K562 (cell line): Measurements from ENCODE around the gene INMT. TPM values are rescaled to one million over a fixed set of nuclear protein-coding genes. Genes with fewer than 3 reads are reported as not detected.
A peak's percentile ranks its signal among the peaks of the same experiment; 100 is the strongest.

Experiments
- ATAC-seq: fragments of 200-7000 bp; cut with Tn5 transposase; 3 replicates; pipeline ENCODE4 v1.9.1; 2020; ENCODE audit warnings: moderate library complexity
- BruUV-seq: library from RNA; stranded (reverse); fragments of 400-500 nt; replicated peaks from 2 replicates; lab custom pipeline; 2021; lab: Mats Ljungman, UMichigan
- CTCF ChIA-PET: fragments of 300-600 bp; formaldehyde crosslinking; extraction: SDS; loops from one replicate; lab custom pipeline; 2021; ENCODE audit warnings: low intra/inter-chr PET ratio; lab: Yijun Ruan, JAX
- POLR2A ChIA-PET: fragments of 300-600, 350-650 bp; sonication (Branson Sonifier 250); formaldehyde crosslinking; extraction: SDS; loops from one replicate; lab custom pipeline; 2021; ENCODE audit warnings: antibody characterized with exemption, inconsistent platforms; lab: Yijun Ruan, JAX
- DNase-seq, 4 experiments: peaks; one replicate each; pipeline versions ENCODE4 v3.0.0 to v3.0.0-alpha.2; 2011 to 2018; ENCODE audit warnings: low spot score in 3 of 4, mixed read lengths in 3 of 4; ENCODE audit errors: extremely low read depth in 1 of 4
- FAIRE-seq: peaks from 2 replicates; lab custom pipeline; 2011; peaks lifted over from hg19 to GRCh38; lab: Jason Lieb, UNC
- H2AFZ ChIP-seq: 2 replicates; pipeline ENCODE4 v1.6.0; 2011; ENCODE audit warnings: low read depth, low read length, control low read depth, inconsistent platforms
- H3K27ac ChIP-seq: fragments of 200-600 bp; 3 replicates; pipeline ENCODE4 v1.8.0; 2011; ENCODE audit warnings: low read depth, mild to moderate bottlenecking, control low read depth, inconsistent platforms, low read length, moderate library complexity, mixed read lengths; ENCODE audit errors: extremely low read depth
- H3K27me3 ChIP-seq, 2 experiments: fragments of 300-600 bp in 1 of 2; 2 replicates in 1 of 2; 3 replicates in 1 of 2; pipeline versions ENCODE4 v1.6.0 to v1.8.0; 2011; ENCODE audit warnings: inconsistent platforms in 2 of 2, low read length in 2 of 2, mild to moderate bottlenecking in 1 of 2, mixed read lengths in 1 of 2, moderate library complexity in 1 of 2; ENCODE audit not compliant: control insufficient read depth in 2 of 2, insufficient read depth in 2 of 2
- H3K36me3 ChIP-seq: fragments of 300-600 bp; 3 replicates; pipeline ENCODE4 v1.8.0; 2011; ENCODE audit warnings: mild to moderate bottlenecking, low read length, inconsistent platforms; ENCODE audit not compliant: control insufficient read depth, insufficient read depth
- H3K4me1 ChIP-seq, 2 experiments: fragments of 200-600 bp in 1 of 2; replicated peaks in 1 of 2; 2 replicates in 1 of 2; 3 replicates in 1 of 2; pipeline versions ENCODE4 v1.5.1 to v1.8.0; 2011; ENCODE audit warnings: inconsistent platforms in 2 of 2, low read length in 2 of 2, mild to moderate bottlenecking in 1 of 2, mixed read lengths in 1 of 2, moderate library complexity in 1 of 2; ENCODE audit not compliant: control insufficient read depth in 2 of 2, insufficient read depth in 2 of 2
- H3K4me2 ChIP-seq: 2 replicates; pipeline ENCODE4 v1.6.1; 2011; ENCODE audit warnings: low read length, control low read depth, inconsistent platforms, mixed read lengths; ENCODE audit not compliant: insufficient read depth
- H3K4me3 ChIP-seq: fragments of 200-600 bp; sonication (generic), shearing (Covaris generic); 2 replicates; pipeline ENCODE4 v1.5.1; 2016; ENCODE audit warnings: control low read depth, inconsistent platforms
- H3K79me2 ChIP-seq: fragments of 200-600 bp; 3 replicates; pipeline ENCODE4 v1.8.0; 2011; ENCODE audit warnings: low read length, inconsistent platforms; ENCODE audit not compliant: control insufficient read depth, insufficient read depth
- H3K9ac ChIP-seq, 2 experiments: 2 replicates each; pipeline versions ENCODE4 v1.6.0 to v1.6.1; 2011; ENCODE audit warnings: low read depth in 2 of 2, low read length in 2 of 2, control low read depth in 1 of 2, inconsistent platforms in 1 of 2, mild to moderate bottlenecking in 1 of 2, mixed read lengths in 1 of 2; ENCODE audit not compliant: insufficient read depth in 1 of 2
- H3K9me1 ChIP-seq: one replicate; pipeline ENCODE4 v1.6.0; 2011; ENCODE audit warnings: inconsistent platforms, mild to moderate bottlenecking, low read length, moderate library complexity; ENCODE audit not compliant: control insufficient read depth, insufficient read depth
- H3K9me3 ChIP-seq: replicated peaks from 2 replicates; pipeline ENCODE4 v1.5.1; 2011; ENCODE audit warnings: low read depth, low read length, inconsistent platforms; ENCODE audit not compliant: control insufficient read depth, insufficient read depth
- H4K20me1 ChIP-seq: replicated peaks from 2 replicates; pipeline ENCODE4 v1.6.1; 2011; ENCODE audit warnings: low read length, inconsistent platforms, mixed read lengths; ENCODE audit not compliant: control insufficient read depth, insufficient read depth
- CREM ChIP-seq: IDR thresholded peaks from 2 replicates; pipeline ENCODE4 v1.6.1; 2014; ENCODE audit warnings: antibody characterized with exemption, low read depth
- ETV1 ChIP-seq: fragments of 450-650 bp; conservative IDR thresholded peaks from 2 replicates; pipeline ENCODE4 v1.6.1; 2016; ENCODE audit warnings: missing genetic modification characterization, control low read depth, low read depth, missing compliant biosample characterization
- FOSL1 ChIP-seq: fragments of 200-800 bp; sonication (Bioruptor generic); conservative IDR thresholded peaks from 2 replicates; pipeline ENCODE4 v1.6.1; 2016; ENCODE audit warnings: missing genetic modification characterization, missing compliant biosample characterization
- NFE2 ChIP-seq: IDR thresholded peaks from 2 replicates; pipeline ENCODE4 v1.6.1; 2014; ENCODE audit warnings: antibody characterized with exemption, low read depth
- RBBP5 ChIP-seq: fragments of 200-600 bp; sonication (generic); IDR thresholded peaks from 2 replicates; pipeline ENCODE4 v1.6.1; 2012; ENCODE audit warnings: borderline replicate concordance, mild to moderate bottlenecking, low read length, control low read depth, inconsistent platforms; ENCODE audit not compliant: insufficient read depth, poor library complexity, severe bottlenecking
- RERE ChIP-seq: sonication (generic); formaldehyde crosslinking; IDR thresholded peaks from 2 replicates; pipeline ENCODE4 v1.8.0; 2023; ENCODE audit warnings: missing genetic modification reagents, mild to moderate bottlenecking, borderline replicate concordance
- ZNF239 ChIP-seq: fragments of 250-450 bp; sonication (Bioruptor Pico); IDR thresholded peaks from 2 replicates; pipeline ENCODE4 v1.4.0; 2020; ENCODE audit warnings: mild to moderate bottlenecking
- ZNF79 ChIP-seq: fragments of 250-450 bp; sonication (Bioruptor Pico); IDR thresholded peaks from 2 replicates; pipeline ENCODE4 v1.4.0; 2020; ENCODE audit warnings: low read depth, mild to moderate bottlenecking, moderate library complexity
- WGBS: fragments of 100-300 bp; shearing (Covaris generic); methylation state at CpG from one replicate; pipeline ENCODE4 v1.1.6; 2016; ENCODE audit warnings: low coverage, mixed read lengths; ENCODE audit not compliant: insufficient coverage; ENCODE audit errors: missing lambda C conversion rate; 5-methylcytosine and 5-hydroxymethylcytosine counted together
- in situ Hi-C: fragments of 300-500 bp; cut with MboI; formaldehyde crosslinking; loops from 4 replicates; pipeline ENCODE4 v1.15.0; 2018; ENCODE audit warnings: inconsistent platforms, mixed read lengths
- intact Hi-C: fragments of 100-400 bp; cut with micrococcal nuclease; formaldehyde crosslinking; loops from 2 replicates; pipeline ENCODE4 v1.14.2; 2022
- polyA plus RNA-seq, 8 experiments: library from polyadenylated mRNA; depleted of rRNA in 4 of 8; stranded (reverse) in 5 of 8; unstranded in 3 of 8; fragments of >200 nt; fragmentation: Nextera tagmentation in 2 of 8; fragmentation: Illumina TruSeq in 1 of 8; extraction: Ambion mirVana in 2 of 8; extraction: Trizol in 1 of 8; gene quantifications; 2 replicates each; pipeline versions ENCODE4 v1.2.1 to v1.2.3, GENCODE V29; 2011 to 2014; ENCODE audit warnings: inconsistent platforms in 1 of 8, missing spikeins in 1 of 8
- total RNA-seq, 7 experiments: library from RNA; depleted of rRNA in 6 of 7; stranded (reverse); fragments of >200 nt in 6 of 7; fragmentation: Illumina TruSeq in 2 of 7; extraction: Trizol in 2 of 7; gene quantifications; 2 replicates each; pipeline versions ENCODE4 v1.2.1 to v1.2.3, GENCODE V29; 2011 to 2021; ENCODE audit warnings: low replicate concordance in 1 of 7
- TF ChIP-seq, protein P1 (sequence below): sonication (generic); formaldehyde crosslinking; IDR thresholded peaks from 2 replicates; pipeline ENCODE4 v1.8.0; 2022; ENCODE audit warnings: mild to moderate bottlenecking, missing genetic modification reagents

INMT gene
- total and polyA plus RNA-seq, 9 of the 15 experiments (the other 6 are each of a cell fraction or from before 2014, with no cell fraction given) = 0.04 to 0.27 TPM; not detected in 7

- Histone ChIP-seq H3K9ac (0 out of 4 replicates have a peak overlapping the region, but pooled peaks of 1 of the 2 experiments have one; percentile 13), H3K36me3 (no peaks in the 10 kb centered on the region), H3K79me2 (no peaks in the 10 kb centered on the region), H3K4me3 (no peak overlapping the region), H3K27me3 (peaks cover 53 to 69% of the 10 kb centered on the region in 2 experiments), H3K27ac (no peak overlapping the region), H4K20me1 (no peaks in the 10 kb centered on the region), H3K9me1 (no peaks in the 10 kb centered on the region), H3K4me2 (no peak overlapping the region), H2AFZ (no peak overlapping the region), H3K9me3 (no peaks in the 10 kb centered on the region), H3K4me1 (peaks cover 0 to 4% of the 10 kb centered on the region in 2 experiments; a peak in 1 of 5 replicates)
- no peak for FAIRE-seq
- TF ChIP-seq RBBP5 (no peak), RERE (CRISPR knock-in tag) (no peak), ETV1 (no peak), FOSL1 (no peak), CREM (no peak), ZNF79 (no peak), NFE2 (no peak), ZNF239 (CRISPR knock-in tag) (no peak)
- TF ChIP-seq, protein P1, sequence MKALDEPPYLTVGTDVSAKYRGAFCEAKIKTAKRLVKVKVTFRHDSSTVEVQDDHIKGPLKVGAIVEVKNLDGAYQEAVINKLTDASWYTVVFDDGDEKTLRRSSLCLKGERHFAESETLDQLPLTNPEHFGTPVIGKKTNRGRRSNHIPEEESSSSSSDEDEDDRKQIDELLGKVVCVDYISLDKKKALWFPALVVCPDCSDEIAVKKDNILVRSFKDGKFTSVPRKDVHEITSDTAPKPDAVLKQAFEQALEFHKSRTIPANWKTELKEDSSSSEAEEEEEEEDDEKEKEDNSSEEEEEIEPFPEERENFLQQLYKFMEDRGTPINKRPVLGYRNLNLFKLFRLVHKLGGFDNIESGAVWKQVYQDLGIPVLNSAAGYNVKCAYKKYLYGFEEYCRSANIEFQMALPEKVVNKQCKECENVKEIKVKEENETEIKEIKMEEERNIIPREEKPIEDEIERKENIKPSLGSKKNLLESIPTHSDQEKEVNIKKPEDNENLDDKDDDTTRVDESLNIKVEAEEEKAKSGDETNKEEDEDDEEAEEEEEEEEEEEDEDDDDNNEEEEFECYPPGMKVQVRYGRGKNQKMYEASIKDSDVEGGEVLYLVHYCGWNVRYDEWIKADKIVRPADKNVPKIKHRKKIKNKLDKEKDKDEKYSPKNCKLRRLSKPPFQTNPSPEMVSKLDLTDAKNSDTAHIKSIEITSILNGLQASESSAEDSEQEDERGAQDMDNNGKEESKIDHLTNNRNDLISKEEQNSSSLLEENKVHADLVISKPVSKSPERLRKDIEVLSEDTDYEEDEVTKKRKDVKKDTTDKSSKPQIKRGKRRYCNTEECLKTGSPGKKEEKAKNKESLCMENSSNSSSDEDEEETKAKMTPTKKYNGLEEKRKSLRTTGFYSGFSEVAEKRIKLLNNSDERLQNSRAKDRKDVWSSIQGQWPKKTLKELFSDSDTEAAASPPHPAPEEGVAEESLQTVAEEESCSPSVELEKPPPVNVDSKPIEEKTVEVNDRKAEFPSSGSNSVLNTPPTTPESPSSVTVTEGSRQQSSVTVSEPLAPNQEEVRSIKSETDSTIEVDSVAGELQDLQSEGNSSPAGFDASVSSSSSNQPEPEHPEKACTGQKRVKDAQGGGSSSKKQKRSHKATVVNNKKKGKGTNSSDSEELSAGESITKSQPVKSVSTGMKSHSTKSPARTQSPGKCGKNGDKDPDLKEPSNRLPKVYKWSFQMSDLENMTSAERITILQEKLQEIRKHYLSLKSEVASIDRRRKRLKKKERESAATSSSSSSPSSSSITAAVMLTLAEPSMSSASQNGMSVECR = no peak
- WGBS = 2% methylated on average over 11 of the region's 11 CpGs
- DNase-seq = no peak
- no TSS peak for BruUV-seq
- in situ Hi-C loops = loop anchor here (10.0 kb wide), 1 partner anchor 569 kb away; no protein-coding TSS in a partner anchor
- no peak for ATAC-seq
- intact Hi-C loops = loop anchor here (10.0 kb wide), 1 partner anchor 459 kb away; no protein-coding TSS in a partner anchor
- ChIA-PET CTCF (no interaction called here), POLR2A (interaction anchor here (0.8 to 1.1 kb wide), 2 partner anchors 26 to 33 kb away, joined by 3 to 4 read pairs; no protein-coding TSS in a partner anchor)
Measured at GRCh38 chr7:30733691-30734090, 18.2 kb upstream of the INMT start.
